Suprapubic skin (tissue), 4 donors: ENCODE results near the gene MARCHF3. TPM values are rescaled to one million over a fixed set of nuclear protein-coding genes. Genes with fewer than 3 reads are reported as not detected.

Experiments used
- DNase-seq, 2 donors: peaks; one replicate each; pipeline ENCODE4 v3.0.0-alpha.2; 2019; ENCODE audit warnings: low spot score in 2 of 2
- H3K27ac ChIP-seq: fragments of 200-600 bp; sonication (generic); one replicate; pipeline ENCODE4 v1.5.1; 2019
- H3K27me3 ChIP-seq: fragments of 200-600 bp; sonication (generic); one replicate; pipeline ENCODE4 v1.5.1; 2019
- H3K36me3 ChIP-seq: fragments of 200-600 bp; sonication (generic); one replicate; pipeline ENCODE4 v1.5.1; 2019
- H3K4me1 ChIP-seq: fragments of 200-600 bp; sonication (generic); one replicate; pipeline ENCODE4 v1.5.1; 2019
- H3K4me3 ChIP-seq: fragments of 200-600 bp; sonication (generic); one replicate; pipeline ENCODE4 v1.5.1; 2019; ENCODE audit warnings: mild to moderate bottlenecking
- H3K9me3 ChIP-seq: fragments of 200-600 bp; sonication (generic); one replicate; pipeline ENCODE4 v1.5.1; 2019
- EP300 ChIP-seq: sonication (generic); formaldehyde crosslinking; IDR thresholded peaks from one replicate; pipeline ENCODE4 v1.6.1; 2017; ENCODE audit warnings: antibody characterized with exemption
- POLR2A ChIP-seq, 2 donors: fragments of 450-650 bp; IDR thresholded peaks; one replicate each; pipeline ENCODE4 v1.6.1; 2017; ENCODE audit warnings: antibody characterized with exemption in 2 of 2, mild to moderate bottlenecking in 2 of 2, moderate library complexity in 2 of 2
- POLR2AphosphoS5 ChIP-seq, 3 donors: sonication (generic); formaldehyde crosslinking; IDR thresholded peaks; one replicate each; pipeline ENCODE4 v1.6.1; 2017; ENCODE audit warnings: antibody characterized with exemption in 3 of 3
- WGBS: methylation state at CpG from one replicate; pipeline ENCODE4 v1.1.5; 2018; 5-methylcytosine and 5-hydroxymethylcytosine counted together
- total RNA-seq, 4 donors: library from RNA; depleted of rRNA; stranded (reverse); fragments of >200 nt; gene quantifications; one replicate each; pipeline ENCODE4 v1.1.0, GENCODE V29; 2016
- TF ChIP-seq, protein P1 (sequence below), 2 donors: fragments of 200-600 bp in 1 of 2; fragments of 450-650 bp in 1 of 2; sonication (generic) in 1 of 2; IDR thresholded peaks; one replicate each; pipeline ENCODE4 v1.5.1; 2016 to 2019; ENCODE audit warnings: antibody characterized with exemption in 2 of 2, mild to moderate bottlenecking in 1 of 2, moderate library complexity in 1 of 2

MARCHF3 gene
- total RNA-seq, 4 donors from 2014 or later: 13.9 to 34.8 (median 27.0) TPM

DNA sequence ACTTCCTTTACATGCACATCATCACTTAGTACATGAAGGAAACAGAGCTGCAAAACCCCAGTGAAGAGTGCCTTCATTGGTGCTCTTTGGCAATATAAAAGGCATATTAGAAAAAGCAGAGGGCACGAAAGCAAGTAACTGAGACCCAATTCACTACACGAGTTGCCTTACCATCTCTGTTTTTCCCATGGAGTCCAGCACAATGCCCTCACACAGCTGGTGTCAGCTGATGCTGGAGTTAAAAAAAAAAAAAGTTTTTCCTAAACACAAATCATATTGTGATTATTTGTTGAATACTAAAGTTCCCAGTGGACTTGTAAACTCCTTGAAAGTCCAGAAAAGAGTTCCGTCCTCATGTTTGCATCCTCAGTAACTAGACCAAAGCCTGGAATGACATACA lies 25.6 kb downstream of the MARCHF3 start:
- TF ChIP-seq, protein P1, sequence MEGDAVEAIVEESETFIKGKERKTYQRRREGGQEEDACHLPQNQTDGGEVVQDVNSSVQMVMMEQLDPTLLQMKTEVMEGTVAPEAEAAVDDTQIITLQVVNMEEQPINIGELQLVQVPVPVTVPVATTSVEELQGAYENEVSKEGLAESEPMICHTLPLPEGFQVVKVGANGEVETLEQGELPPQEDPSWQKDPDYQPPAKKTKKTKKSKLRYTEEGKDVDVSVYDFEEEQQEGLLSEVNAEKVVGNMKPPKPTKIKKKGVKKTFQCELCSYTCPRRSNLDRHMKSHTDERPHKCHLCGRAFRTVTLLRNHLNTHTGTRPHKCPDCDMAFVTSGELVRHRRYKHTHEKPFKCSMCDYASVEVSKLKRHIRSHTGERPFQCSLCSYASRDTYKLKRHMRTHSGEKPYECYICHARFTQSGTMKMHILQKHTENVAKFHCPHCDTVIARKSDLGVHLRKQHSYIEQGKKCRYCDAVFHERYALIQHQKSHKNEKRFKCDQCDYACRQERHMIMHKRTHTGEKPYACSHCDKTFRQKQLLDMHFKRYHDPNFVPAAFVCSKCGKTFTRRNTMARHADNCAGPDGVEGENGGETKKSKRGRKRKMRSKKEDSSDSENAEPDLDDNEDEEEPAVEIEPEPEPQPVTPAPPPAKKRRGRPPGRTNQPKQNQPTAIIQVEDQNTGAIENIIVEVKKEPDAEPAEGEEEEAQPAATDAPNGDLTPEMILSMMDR (IDR thresholded peaks at IDR 0.05): no peak
- TF ChIP-seq POLR2AphosphoS5 (IDR thresholded peaks at IDR 0.05) (no peak), EP300 (no peak), POLR2A (IDR thresholded peaks at IDR 0.05) (no peak)
- Histone ChIP-seq H3K36me3 (no peaks in the 10 kb centered on the region), H3K27me3 (no peaks in the 10 kb centered on the region), H3K27ac (no peak overlapping the region), H3K4me1 (peaks cover 2% of the 10 kb centered on the region), H3K9me3 (no peaks in the 10 kb centered on the region), H3K4me3 (no peak overlapping the region)
- WGBS: 62% methylated on average over 3 of the region's 3 CpGs
- DNase-seq: no peak

DNA sequence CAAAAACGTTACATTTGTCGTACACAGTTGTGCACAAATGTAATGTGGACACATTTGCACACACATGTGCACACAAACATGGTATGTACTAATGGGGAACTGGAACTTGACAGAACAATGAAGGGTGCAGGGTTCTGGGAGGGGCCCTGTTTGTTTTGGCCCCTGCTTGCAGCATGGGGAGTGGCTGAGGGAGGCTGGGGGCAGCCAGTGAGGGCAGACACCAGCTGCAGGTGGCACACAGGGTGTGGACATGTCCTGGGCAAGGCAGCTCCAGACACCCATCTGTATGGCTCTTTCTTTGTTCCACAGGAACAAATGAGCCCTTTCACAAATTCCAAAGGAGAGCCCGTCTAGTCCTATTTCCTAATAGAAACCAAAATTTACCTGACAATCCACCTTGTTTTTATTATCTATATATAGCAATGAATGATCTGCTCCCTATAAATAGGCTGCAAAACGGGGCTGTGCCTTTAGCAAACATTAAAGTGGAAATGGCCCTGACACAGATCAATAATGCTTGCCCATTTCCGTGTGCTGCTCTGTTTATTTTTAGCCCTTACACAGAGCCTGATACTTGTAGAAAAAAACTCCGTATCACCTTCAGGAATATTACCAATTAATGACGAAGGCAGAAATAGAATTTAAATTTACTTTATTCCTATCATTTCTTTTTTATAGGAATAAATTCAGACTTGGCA lies 26.4 kb downstream of the MARCHF3 start:
- no peak for DNase-seq
- Histone ChIP-seq H3K4me1 (no peaks in the 10 kb centered on the region), H3K9me3 (no peaks in the 10 kb centered on the region), H3K27me3 (no peaks in the 10 kb centered on the region), H3K36me3 (no peaks in the 10 kb centered on the region), H3K4me3 (no peak overlapping the region), H3K27ac (no peak overlapping the region)
- 77% methylated on average over 7 of the region's 7 CpGs for WGBS
- TF ChIP-seq, protein P1 (IDR thresholded peaks at IDR 0.05): no peak
- TF ChIP-seq POLR2AphosphoS5 (IDR thresholded peaks at IDR 0.05): no peak
- TF ChIP-seq EP300: no peak
- no peak for TF ChIP-seq POLR2A (IDR thresholded peaks at IDR 0.05)

DNA sequence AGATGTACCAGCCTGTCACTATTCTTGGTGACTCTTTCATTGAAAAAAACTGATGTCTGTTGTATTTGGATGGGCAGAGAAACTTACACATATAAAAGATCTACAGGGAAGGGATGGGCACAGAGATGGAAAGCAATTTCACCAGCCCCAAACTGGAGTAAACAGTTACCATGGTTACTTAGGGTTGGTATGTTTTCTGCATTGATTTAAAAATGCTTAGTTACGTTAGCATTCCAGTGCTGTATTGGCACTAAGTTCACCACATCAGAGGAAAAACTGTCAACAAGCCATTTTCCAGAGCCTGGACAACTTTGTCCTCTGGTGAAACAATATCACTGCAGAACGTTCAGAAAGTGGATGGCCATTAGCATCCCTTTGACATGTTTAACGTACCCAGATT lies 28.0 kb downstream of the MARCHF3 start:
- Histone ChIP-seq H3K9me3 (no peaks in the 10 kb centered on the region), H3K27me3 (no peaks in the 10 kb centered on the region), H3K4me1 (no peaks in the 10 kb centered on the region), H3K36me3 (no peaks in the 10 kb centered on the region), H3K4me3 (no peak overlapping the region), H3K27ac (no peak overlapping the region)
- TF ChIP-seq, protein P1 (IDR thresholded peaks at IDR 0.05): no peak
- TF ChIP-seq POLR2A (IDR thresholded peaks at IDR 0.05) (no peak), EP300 (no peak), POLR2AphosphoS5 (IDR thresholded peaks at IDR 0.05) (no peak)
- WGBS: 45% methylated on average over 3 of the region's 3 CpGs
- no peak for DNase-seq

DNA sequence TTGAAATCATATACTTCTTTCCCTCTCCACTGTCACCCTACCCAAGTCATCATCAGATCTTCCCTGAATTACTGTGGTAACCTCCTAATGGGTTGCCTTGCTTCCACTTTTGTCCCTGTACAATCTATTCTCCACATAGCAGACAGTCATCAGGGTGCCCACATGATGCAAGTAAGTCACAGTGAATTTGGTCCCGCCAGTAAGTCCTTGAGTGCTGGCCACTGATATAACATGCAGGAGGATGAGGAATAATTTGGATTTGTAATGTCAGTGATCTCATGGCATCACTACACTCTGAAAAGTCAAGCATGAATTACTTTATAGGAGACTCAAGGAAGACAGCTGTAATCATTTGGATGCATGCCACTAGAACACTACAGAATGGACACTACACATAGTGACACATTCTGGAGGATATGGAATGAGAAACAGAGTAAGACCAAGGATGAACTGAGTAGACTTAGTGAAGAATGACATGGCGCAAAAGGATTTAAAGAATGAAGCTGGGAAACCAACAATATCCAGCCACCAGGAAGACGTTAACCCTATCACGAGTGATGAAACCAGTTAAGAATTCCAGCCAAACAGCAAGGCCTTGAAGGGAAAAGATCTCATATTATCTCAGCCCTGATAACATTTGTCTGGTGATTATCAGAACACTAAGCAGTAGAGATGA lies 28.6 kb downstream of the MARCHF3 start:
- Histone ChIP-seq H3K4me1 (no peaks in the 10 kb centered on the region), H3K36me3 (no peaks in the 10 kb centered on the region), H3K27me3 (no peaks in the 10 kb centered on the region), H3K4me3 (no peak overlapping the region), H3K9me3 (no peaks in the 10 kb centered on the region), H3K27ac (no peak overlapping the region)
- 68% methylated on average over 4 of the region's 4 CpGs for WGBS
- TF ChIP-seq, protein P1 (IDR thresholded peaks at IDR 0.05): no peak
- no peak for DNase-seq

DNA sequence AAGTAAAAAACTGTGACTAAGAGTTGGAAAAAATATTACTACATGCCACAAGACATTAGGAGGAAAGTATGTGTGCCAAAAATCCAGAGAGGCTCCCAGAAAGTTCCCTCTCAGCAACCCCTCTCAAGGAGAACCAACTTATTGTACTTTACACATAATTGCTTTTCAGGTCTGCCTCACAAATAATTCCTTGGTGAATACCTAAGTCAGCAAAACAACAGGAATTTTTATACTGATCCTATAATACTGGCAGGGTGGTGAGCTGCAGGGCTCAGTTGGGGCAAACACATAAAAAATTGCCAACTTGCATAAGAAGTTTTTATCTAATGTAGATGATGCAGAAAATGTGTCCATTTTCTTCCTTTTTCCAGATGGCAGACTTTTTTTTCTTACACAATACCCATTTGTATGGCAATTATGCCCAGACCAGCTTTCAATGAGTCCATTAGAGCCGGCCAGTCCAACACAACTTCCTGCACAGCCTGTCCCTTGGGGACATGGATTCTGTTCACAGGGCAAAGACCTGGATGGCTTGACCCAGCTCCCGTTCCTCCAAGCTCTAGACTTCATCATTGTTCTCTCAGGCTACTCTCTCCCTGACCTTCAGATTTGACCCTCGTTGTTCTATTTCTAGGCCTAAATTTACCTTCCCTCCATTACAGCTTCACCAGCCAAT lies 31.3 kb downstream of the MARCHF3 start:
- H3K36me3 ChIP-seq: no peaks in the 10 kb centered on the region
- TF ChIP-seq POLR2A (IDR thresholded peaks at IDR 0.05) (no peak), POLR2AphosphoS5 (IDR thresholded peaks at IDR 0.05) (no peak), EP300 (no peak)
- TF ChIP-seq, protein P1 (IDR thresholded peaks at IDR 0.05): no peak
- 74% methylated on average over 3 of the region's 3 CpGs for WGBS
- H3K4me1 ChIP-seq: no peaks in the 10 kb centered on the region
- no peaks in the 10 kb centered on the region for H3K9me3 ChIP-seq
- no peak overlapping the region for H3K27ac ChIP-seq
- H3K27me3 ChIP-seq: no peaks in the 10 kb centered on the region
- no peak overlapping the region for H3K4me3 ChIP-seq
- no peak for DNase-seq
